Stimulated activated memory B cell treated with anti-CD40 and anti-IgM and Interleukin-4, amounts not matched to agents 10 μg/mL and 1 μg/mL and 100 μg/mL, for 72 hours (primary cell): ENCODE measurements around the gene CFD.
A peak's percentile ranks its signal among the peaks of the same experiment; 100 is the strongest.
"Not testable (repeated sequence)": the region's sequence is repeated elsewhere in the genome, so short reads cannot be mapped to it uniquely, and the experiment has no call there.

Experiments
- ATAC-seq: fragments of 150-1000 bp; cut with Tn5 transposase; 2 replicates; pipeline ENCODE4 v1.10.0; 2021
- H3K27ac Mint-ChIP-seq: one replicate; pipeline ENCODE4 v1.8.0; 2022; ENCODE audit warnings: mild to moderate bottlenecking, mixed read lengths
- H3K27me3 Mint-ChIP-seq: one replicate; pipeline ENCODE4 v1.8.0; 2022; ENCODE audit warnings: mixed read lengths
- H3K36me3 Mint-ChIP-seq: one replicate; pipeline ENCODE4 v1.8.0; 2022; ENCODE audit warnings: mixed read lengths
- H3K4me1 Mint-ChIP-seq: one replicate; pipeline ENCODE4 v1.8.0; 2022; ENCODE audit warnings: mixed read lengths
- H3K4me3 Mint-ChIP-seq: one replicate; pipeline ENCODE4 v1.8.0; 2022; ENCODE audit warnings: mild to moderate bottlenecking, moderate library complexity, mixed read lengths
- H3K9me3 Mint-ChIP-seq: one replicate; pipeline ENCODE4 v1.8.0; 2022; ENCODE audit warnings: mixed read lengths

The CFD gene

GRCh38 chr19:821231-821824 is 38.1 kb upstream of the CFD start:
- no peak overlapping the region for H3K27ac Mint-ChIP-seq
- no peak for ATAC-seq
- no peak overlapping the region for H3K4me3 Mint-ChIP-seq
- no peaks in the 10 kb centered on the region for H3K4me1 Mint-ChIP-seq
- peaks cover 7% of the 10 kb centered on the region for H3K9me3 Mint-ChIP-seq
- H3K36me3 Mint-ChIP-seq: peaks cover 9% of the 10 kb centered on the region
- H3K27me3 Mint-ChIP-seq: peaks cover 28% of the 10 kb centered on the region

- Mint-ChIP-seq H3K27me3 (peaks cover 28% of the 10 kb centered on the region), H3K4me1 (no peaks in the 10 kb centered on the region), H3K27ac (no peak within 1 kb of the TSS), H3K36me3 (peaks cover 2% of the 10 kb centered on the region), H3K4me3 (no peak within 1 kb of the TSS), H3K9me3 (peaks cover under 1% of the 10 kb centered on the region)
- ATAC-seq: peak; percentile 47
Measured at GRCh38 chr19:821825-822503, 37.5 kb upstream of the CFD start, which contains the start of gene PLPPR3. Gene PLPPR3 (minus strand): TSS chr19:821955. CDS start chr19:821559, 396 bp downstream.

- H3K4me1 Mint-ChIP-seq: no peaks in the 10 kb centered on the region
- no peak overlapping the region for H3K4me3 Mint-ChIP-seq
Measured at GRCh38 chr19:823565-824121, 35.8 kb upstream of the CFD start.

GRCh38 chr19:824885-825284 is 34.6 kb upstream of the CFD start:
- Mint-ChIP-seq H3K9me3 (no peaks in the 10 kb centered on the region), H3K4me1 (peaks cover 9% of the 10 kb centered on the region), H3K4me3 (no peak overlapping the region), H3K36me3 (no peaks in the 10 kb centered on the region), H3K27ac (no peak overlapping the region), H3K27me3 (peaks cover 55% of the 10 kb centered on the region)
- no peak for ATAC-seq

More at GRCh38 chr19:823565-824121, 35.8 kb upstream of the CFD start:
- ATAC-seq: no peak
- Mint-ChIP-seq H3K9me3 (no peaks in the 10 kb centered on the region), H3K27me3 (peaks cover 43% of the 10 kb centered on the region), H3K36me3 (no peaks in the 10 kb centered on the region), H3K27ac (no peak overlapping the region)

- Mint-ChIP-seq H3K27me3 (peaks cover 65% of the 10 kb centered on the region), H3K36me3 (no peaks in the 10 kb centered on the region), H3K4me3 (no peak overlapping the region), H3K27ac (no peak overlapping the region), H3K9me3 (no peaks in the 10 kb centered on the region), H3K4me1 (peaks cover 9% of the 10 kb centered on the region)
- ATAC-seq: no peak
Measured at GRCh38 chr19:825897-826644, 33.4 kb upstream of the CFD start.

GRCh38 chr19:827314-827709 is 32.2 kb upstream of the CFD start:
- H3K27me3 Mint-ChIP-seq: peaks cover 78% of the 10 kb centered on the region
- H3K4me1 Mint-ChIP-seq: peaks cover 9% of the 10 kb centered on the region
- H3K27ac Mint-ChIP-seq: no peak overlapping the region
- no peak overlapping the region for H3K4me3 Mint-ChIP-seq
- no peaks in the 10 kb centered on the region for H3K9me3 Mint-ChIP-seq
- no peak for ATAC-seq
- no peaks in the 10 kb centered on the region for H3K36me3 Mint-ChIP-seq

- Mint-ChIP-seq H3K9me3 (no peaks in the 10 kb centered on the region), H3K36me3 (no peaks in the 10 kb centered on the region), H3K27ac (no peak within 1 kb of the TSS), H3K4me3 (no peak within 1 kb of the TSS), H3K27me3 (peaks cover 74% of the 10 kb centered on the region), H3K4me1 (peaks cover 9% of the 10 kb centered on the region)
- ATAC-seq: no peak
Measured at GRCh38 chr19:827710-828321, 31.6 kb upstream of the CFD start, which contains the start of gene AZU1. Gene AZU1 (plus strand): TSS chr19:827837. CDS start chr19:827847, 10 bp downstream.

- no peak overlapping the region for H3K27ac Mint-ChIP-seq
Measured at GRCh38 chr19:829129-829758, 30.2 kb upstream of the CFD start.

GRCh38 chr19:831407-832369 is 27.8 kb upstream of the CFD start:
- Mint-ChIP-seq H3K9me3 (no peaks in the 10 kb centered on the region), H3K4me1 (peaks cover 9% of the 10 kb centered on the region), H3K27me3 (peaks cover 74% of the 10 kb centered on the region), H3K36me3 (no peaks in the 10 kb centered on the region), H3K27ac (no peak overlapping the region), H3K4me3 (no peak overlapping the region)
- no peak for ATAC-seq

More at GRCh38 chr19:829129-829758, 30.2 kb upstream of the CFD start:
- Mint-ChIP-seq H3K9me3 (no peaks in the 10 kb centered on the region), H3K27me3 (peaks cover 63% of the 10 kb centered on the region), H3K36me3 (no peaks in the 10 kb centered on the region), H3K4me3 (no peak overlapping the region), H3K4me1 (peaks cover 9% of the 10 kb centered on the region)
- ATAC-seq: no peak

- Mint-ChIP-seq H3K4me3 (no peak overlapping the region), H3K36me3 (no peaks in the 10 kb centered on the region), H3K27ac (no peak overlapping the region), H3K27me3 (peaks cover 74% of the 10 kb centered on the region), H3K4me1 (peaks cover 6% of the 10 kb centered on the region), H3K9me3 (no peaks in the 10 kb centered on the region)
- no peak for ATAC-seq
Measured at GRCh38 chr19:834216-834615, 25.2 kb upstream of the CFD start.

GRCh38 chr19:835210-835810 is 24.2 kb upstream of the CFD start:
- H3K4me3 Mint-ChIP-seq: no peak overlapping the region
- H3K9me3 Mint-ChIP-seq: no peaks in the 10 kb centered on the region
- H3K27ac Mint-ChIP-seq: no peak overlapping the region
- H3K27me3 Mint-ChIP-seq: peaks cover 69% of the 10 kb centered on the region
- H3K36me3 Mint-ChIP-seq: no peaks in the 10 kb centered on the region
- H3K4me1 Mint-ChIP-seq: no peaks in the 10 kb centered on the region
- ATAC-seq: peak; percentile 99

GRCh38 chr19:840519-841206 is 18.8 kb upstream of the CFD start, which contains the start of gene PRTN3:
Gene PRTN3 (plus strand): TSS chr19:840999. CDS start chr19:841009, 10 bp downstream.
- Mint-ChIP-seq H3K9me3 (peaks cover 3% of the 10 kb centered on the region), H3K27ac (no peak within 1 kb of the TSS), H3K4me3 (no peak within 1 kb of the TSS), H3K36me3 (peaks cover 5% of the 10 kb centered on the region), H3K27me3 (peaks cover 79% of the 10 kb centered on the region), H3K4me1 (peaks cover 16% of the 10 kb centered on the region)
- no peak for ATAC-seq

GRCh38 chr19:842802-843179 is 16.7 kb upstream of the CFD start:
- Mint-ChIP-seq H3K4me1 (peaks cover 26% of the 10 kb centered on the region), H3K27me3 (peaks cover 82% of the 10 kb centered on the region)
- not testable (repeated sequence) for H3K36me3 Mint-ChIP-seq, H3K27ac Mint-ChIP-seq, ATAC-seq, H3K9me3 Mint-ChIP-seq, H3K4me3 Mint-ChIP-seq
